Calu3 (cell line): ENCODE measurements around the gene STAB2. TPM values are rescaled to one million over a fixed set of nuclear protein-coding genes. Genes with fewer than 3 reads are reported as not detected.

Source experiments
- BruUV-seq: library from RNA; stranded (reverse); fragments of 400-500 nt; replicated peaks from 2 replicates; lab custom pipeline; 2021; lab: Mats Ljungman, UMichigan
- CTCF ChIA-PET: fragments of 300-600 bp; sonication (Branson Sonifier 250); formaldehyde crosslinking; loops from one replicate; lab custom pipeline; 2022; ENCODE audit warnings: antibody characterized with exemption; lab: Charles Lee
- DNase-seq: peaks from one replicate; pipeline ENCODE4 v3.0.0; 2022
- H3K27ac Mint-ChIP-seq: one replicate; pipeline ENCODE4 v1.8.0; 2022; ENCODE audit warnings: mixed read lengths; ENCODE audit not compliant: unreplicated experiment
- H3K27me3 Mint-ChIP-seq: one replicate; pipeline ENCODE4 v1.8.0; 2022; ENCODE audit warnings: mixed read lengths; ENCODE audit not compliant: unreplicated experiment
- H3K36me3 Mint-ChIP-seq: one replicate; pipeline ENCODE4 v1.8.0; 2022; ENCODE audit warnings: mild to moderate bottlenecking, moderate library complexity, mixed read lengths; ENCODE audit not compliant: insufficient read depth, unreplicated experiment
- H3K4me1 Mint-ChIP-seq: one replicate; pipeline ENCODE4 v1.8.0; 2022; ENCODE audit warnings: mild to moderate bottlenecking, low read depth, mixed read lengths; ENCODE audit not compliant: unreplicated experiment
- H3K4me3 Mint-ChIP-seq: one replicate; pipeline ENCODE4 v1.8.0; 2022; ENCODE audit warnings: mild to moderate bottlenecking, low read depth, moderate library complexity, mixed read lengths; ENCODE audit not compliant: unreplicated experiment
- H3K9me3 Mint-ChIP-seq: one replicate; pipeline ENCODE4 v1.8.0; 2022; ENCODE audit warnings: low read depth, mixed read lengths; ENCODE audit not compliant: unreplicated experiment
- intact Hi-C: fragments of 100-400 bp; cut with micrococcal nuclease; formaldehyde crosslinking; loops from one replicate; pipeline ENCODE4 v1.10.0; 2022; ENCODE audit not compliant: unreplicated experiment
- total RNA-seq: library from RNA; stranded (reverse); gene quantifications from 2 replicates; pipeline ENCODE4 v1.2.3, GENCODE V29; 2022
- TF ChIP-seq, protein P1 (sequence below): fragments of 200-600 bp; IDR thresholded peaks from one replicate; pipeline ENCODE4 v1.8.0; 2022; ENCODE audit warnings: antibody characterized with exemption; ENCODE audit not compliant: unreplicated experiment

The STAB2 gene
- total RNA-seq, 1 experiment from 2014 or later: not detected

- Mint-ChIP-seq H3K4me3 (no peak overlapping the region), H3K9me3 (no peaks in the 10 kb centered on the region), H3K27ac (no peak overlapping the region), H3K4me1 (no peaks in the 10 kb centered on the region), H3K27me3 (no peaks in the 10 kb centered on the region), H3K36me3 (no peaks in the 10 kb centered on the region)
- CTCF ChIA-PET: no interaction called here
- intact Hi-C loops: no loop called here
- BruUV-seq: no TSS peak
- TF ChIP-seq, protein P1, sequence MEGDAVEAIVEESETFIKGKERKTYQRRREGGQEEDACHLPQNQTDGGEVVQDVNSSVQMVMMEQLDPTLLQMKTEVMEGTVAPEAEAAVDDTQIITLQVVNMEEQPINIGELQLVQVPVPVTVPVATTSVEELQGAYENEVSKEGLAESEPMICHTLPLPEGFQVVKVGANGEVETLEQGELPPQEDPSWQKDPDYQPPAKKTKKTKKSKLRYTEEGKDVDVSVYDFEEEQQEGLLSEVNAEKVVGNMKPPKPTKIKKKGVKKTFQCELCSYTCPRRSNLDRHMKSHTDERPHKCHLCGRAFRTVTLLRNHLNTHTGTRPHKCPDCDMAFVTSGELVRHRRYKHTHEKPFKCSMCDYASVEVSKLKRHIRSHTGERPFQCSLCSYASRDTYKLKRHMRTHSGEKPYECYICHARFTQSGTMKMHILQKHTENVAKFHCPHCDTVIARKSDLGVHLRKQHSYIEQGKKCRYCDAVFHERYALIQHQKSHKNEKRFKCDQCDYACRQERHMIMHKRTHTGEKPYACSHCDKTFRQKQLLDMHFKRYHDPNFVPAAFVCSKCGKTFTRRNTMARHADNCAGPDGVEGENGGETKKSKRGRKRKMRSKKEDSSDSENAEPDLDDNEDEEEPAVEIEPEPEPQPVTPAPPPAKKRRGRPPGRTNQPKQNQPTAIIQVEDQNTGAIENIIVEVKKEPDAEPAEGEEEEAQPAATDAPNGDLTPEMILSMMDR: no peak
- DNase-seq: no peak
Observed at GRCh38 chr12:103756443-103756842, 169.4 kb downstream of the STAB2 start.

DNA sequence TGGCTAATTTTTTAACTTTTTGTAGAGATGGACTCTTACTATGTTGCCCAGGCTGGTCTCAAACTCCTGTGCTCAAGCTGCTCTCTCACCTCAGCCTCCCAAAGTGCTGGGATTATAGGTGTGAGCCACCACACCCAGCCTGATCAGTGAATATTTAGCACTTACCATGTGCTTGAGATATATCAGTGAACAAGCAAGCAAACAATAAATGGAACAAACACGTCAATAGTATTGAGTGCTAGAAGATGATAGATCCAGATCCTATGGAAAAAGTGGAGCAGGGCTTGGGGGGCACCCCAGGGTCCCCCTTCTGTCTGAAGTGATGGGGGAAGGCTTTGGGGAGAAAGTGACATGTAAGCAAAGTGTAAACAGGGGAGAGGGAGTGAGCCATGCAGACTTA is 170.2 kb downstream of the STAB2 start:
- Mint-ChIP-seq H3K36me3 (no peaks in the 10 kb centered on the region), H3K9me3 (no peaks in the 10 kb centered on the region), H3K27me3 (no peaks in the 10 kb centered on the region), H3K4me1 (no peaks in the 10 kb centered on the region), H3K27ac (no peak overlapping the region), H3K4me3 (no peak overlapping the region)
- intact Hi-C loops: no loop called here
- DNase-seq: no peak
- BruUV-seq: no TSS peak
- TF ChIP-seq, protein P1: no peak
- CTCF ChIA-PET: no interaction called here

GRCh38 chr12:103758310-103759089 is 171.4 kb downstream of the STAB2 start:
- H3K9me3 Mint-ChIP-seq: no peaks in the 10 kb centered on the region
- H3K4me3 Mint-ChIP-seq: no peak overlapping the region
- BruUV-seq: no TSS peak
- CTCF ChIA-PET: no interaction called here
- DNase-seq: no peak
- TF ChIP-seq, protein P1: no peak
- no peaks in the 10 kb centered on the region for H3K27me3 Mint-ChIP-seq
- no peak overlapping the region for H3K27ac Mint-ChIP-seq
- intact Hi-C loops: no loop called here
- H3K4me1 Mint-ChIP-seq: no peaks in the 10 kb centered on the region
- peaks cover 7% of the 10 kb centered on the region for H3K36me3 Mint-ChIP-seq

DNA sequence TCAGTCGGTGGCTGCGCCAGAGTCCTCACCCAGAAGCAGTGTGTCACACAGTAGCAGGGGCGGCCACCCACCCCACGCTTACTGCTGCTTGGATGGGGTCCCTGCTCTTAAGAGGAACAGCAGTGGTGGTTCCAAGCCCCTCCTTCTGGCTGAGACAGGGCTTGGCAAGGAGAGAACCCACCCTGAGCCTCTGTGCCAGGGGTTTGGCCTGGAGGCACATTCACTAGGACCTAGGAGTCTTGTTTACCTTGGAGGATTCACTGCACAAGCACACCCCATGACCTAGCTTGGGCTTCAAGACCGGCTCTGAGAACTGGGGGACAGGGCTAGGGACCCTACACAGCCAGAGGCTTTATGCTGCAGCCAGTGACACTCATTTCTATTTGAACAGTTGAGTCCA is 175.4 kb downstream of the STAB2 start:
- H3K9me3 Mint-ChIP-seq: no peaks in the 10 kb centered on the region
- intact Hi-C loops: no loop called here
- CTCF ChIA-PET: no interaction called here
- no TSS peak for BruUV-seq
- no peak overlapping the region for H3K27ac Mint-ChIP-seq
- no peaks in the 10 kb centered on the region for H3K4me1 Mint-ChIP-seq
- TF ChIP-seq, protein P1: no peak
- no peaks in the 10 kb centered on the region for H3K27me3 Mint-ChIP-seq
- H3K4me3 Mint-ChIP-seq: no peak overlapping the region
- peaks cover 19% of the 10 kb centered on the region for H3K36me3 Mint-ChIP-seq
- no peak for DNase-seq
